NOMO-1 (cell line): ENCODE results near the gene FDPS.
A peak's percentile ranks its signal among the peaks of the same experiment; 100 is the strongest.

Experiments used
- DNase-seq, 2 experiments: peaks; one replicate each; lab custom pipeline; 2025; ENCODE audit not compliant: unreplicated experiment in 2 of 2; lab: John Stamatoyannopoulos, UW

The FDPS gene

GRCh38 chr1:155308493-155309422, at the start of gene FDPS:
Gene FDPS (plus strand): TSS chr1:155308866. CDS start chr1:155309790, 924 bp downstream.
- peak; percentile 97 to 99 for DNase-seq

- DNase-seq = no peak
Measured at GRCh38 chr1:155260276-155260675, 48.4 kb upstream of the FDPS start.

- DNase-seq = peak in 1 of 2 experiments; percentile 36
Measured at GRCh38 chr1:155261493-155261851, 47.2 kb upstream of the FDPS start.

DNA sequence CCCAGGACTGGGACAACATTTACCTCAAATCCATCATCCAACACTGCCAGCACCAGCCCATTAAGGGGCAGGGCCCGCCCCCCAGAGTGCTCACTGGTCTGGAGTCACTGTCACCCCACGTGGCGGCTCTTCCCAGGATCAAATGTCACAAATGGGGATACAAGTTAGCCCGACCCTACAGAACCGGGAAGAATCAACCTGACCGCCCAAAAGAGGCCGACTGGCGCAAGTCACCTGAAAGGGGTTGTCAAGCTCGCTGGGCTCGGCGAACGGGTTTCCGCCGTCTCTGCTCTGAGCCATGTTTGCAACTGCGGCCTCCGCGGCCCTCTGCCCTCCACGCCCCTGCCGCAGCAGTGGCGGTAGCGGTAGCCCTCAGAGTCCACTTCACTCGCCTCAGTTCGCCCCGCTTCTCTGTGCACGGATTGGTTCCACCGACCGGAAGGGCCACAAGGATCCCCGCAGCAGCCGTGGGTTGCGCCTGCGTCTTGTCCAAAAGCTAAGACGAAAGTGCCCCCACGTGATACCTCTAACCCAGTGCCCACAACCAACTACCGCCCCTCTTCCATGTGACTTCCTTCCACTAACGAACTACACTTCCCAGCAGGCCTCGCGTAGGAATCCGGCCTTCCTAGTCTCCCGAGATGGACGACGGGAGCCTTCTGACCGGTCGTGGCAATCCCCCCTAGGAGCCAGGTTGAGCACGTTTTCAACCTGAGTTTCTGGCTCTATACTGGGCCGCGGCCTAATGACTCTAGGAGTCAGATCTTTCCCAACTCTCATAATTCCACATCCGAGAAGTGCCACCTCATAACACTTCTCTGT, 46.6 kb upstream of the FDPS start, which contains the start of gene SCAMP3:
TSS of gene SCAMP3 (minus strand) at position 509 of the 822 bp plus-strand sequence. CDS start at position 300, 209 bp downstream.
- peak; percentile 92 to 96 for DNase-seq

DNA sequence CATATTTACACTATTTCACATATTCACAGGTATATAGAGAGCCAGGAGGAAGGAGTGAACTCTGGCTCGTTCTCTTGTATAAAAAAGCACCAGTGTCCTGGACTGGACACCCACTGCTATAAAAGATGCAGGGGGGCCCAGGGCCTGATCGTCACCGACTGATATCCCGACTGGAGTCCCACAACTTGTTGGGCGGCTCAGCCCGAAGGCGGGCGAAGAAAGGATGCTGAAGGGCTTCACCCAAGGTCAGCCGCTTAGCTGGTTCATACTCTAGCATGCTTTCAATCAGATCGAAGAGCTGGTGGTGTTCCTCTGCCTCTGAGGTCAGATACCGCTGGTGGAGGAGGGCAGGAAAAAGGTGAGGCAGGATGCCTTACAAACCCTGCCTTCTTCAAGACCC, 45.6 kb upstream of the FDPS start:
- DNase-seq = no peak

DNA sequence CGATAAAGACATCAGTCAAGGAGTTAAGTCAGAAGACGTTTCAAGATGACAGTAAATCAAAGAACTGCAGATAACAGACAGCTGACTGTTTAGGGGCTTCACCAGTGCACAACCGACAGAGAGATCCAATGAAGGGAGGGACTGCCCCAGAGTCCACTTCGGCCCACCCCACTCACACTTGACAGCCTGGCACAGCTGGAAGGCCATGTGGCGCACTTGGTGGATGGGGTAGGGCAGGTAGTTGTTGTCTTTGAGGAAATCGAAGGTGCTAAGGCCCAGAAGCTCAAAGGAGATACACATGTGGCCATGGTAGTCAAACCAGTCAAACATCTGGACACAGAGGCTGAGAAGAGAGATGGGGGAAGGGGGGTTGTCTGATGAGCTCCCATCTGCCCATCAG, 42.1 kb upstream of the FDPS start:
- DNase-seq = no peak

- no peak for DNase-seq
Measured at GRCh38 chr1:155267373-155267772, 41.3 kb upstream of the FDPS start.

DNA sequence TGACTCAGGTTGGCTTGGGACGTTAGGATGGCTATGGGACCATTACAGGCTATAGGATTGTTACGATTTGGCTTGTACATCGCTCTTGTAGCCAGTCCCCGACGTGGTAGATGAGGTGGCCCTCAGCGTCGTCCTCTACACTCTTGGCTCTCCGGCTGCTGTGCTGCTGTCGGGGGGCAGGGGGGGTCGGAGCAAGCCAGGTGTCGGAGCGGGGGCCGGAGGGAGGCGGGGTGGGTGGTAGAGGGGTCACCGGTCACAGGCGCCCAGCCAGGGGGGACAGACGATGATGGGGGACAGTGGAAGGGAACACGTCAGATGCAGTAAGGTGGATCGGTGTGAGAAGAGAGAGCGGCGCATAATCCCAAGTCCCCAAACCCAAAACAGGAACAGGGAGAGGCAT, 40.0 kb upstream of the FDPS start:
- DNase-seq = no peak

DNA sequence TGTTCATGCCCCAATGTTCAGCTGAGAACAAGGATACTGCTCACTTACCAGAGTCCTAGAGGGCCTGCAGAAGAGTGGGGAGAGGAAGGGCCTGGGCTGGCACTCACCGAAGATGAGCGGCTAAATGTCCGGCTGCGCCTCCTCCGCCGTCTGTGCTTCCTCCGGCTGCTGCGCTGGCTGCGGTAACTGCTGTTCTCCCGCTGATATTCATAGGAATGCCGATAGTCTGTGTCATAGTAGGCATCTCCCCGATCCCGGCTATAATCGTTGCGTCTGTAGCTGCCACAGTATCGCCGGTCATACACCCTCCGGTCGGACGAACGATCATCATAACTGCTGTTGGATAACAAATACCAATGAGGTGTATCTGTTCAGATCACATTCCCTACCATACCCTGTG, 39.3 kb upstream of the FDPS start:
- no peak for DNase-seq

- peak in 1 of 2 experiments; percentile 75 for DNase-seq
Measured at GRCh38 chr1:155272466-155273342, 36.0 kb upstream of the FDPS start.

DNA sequence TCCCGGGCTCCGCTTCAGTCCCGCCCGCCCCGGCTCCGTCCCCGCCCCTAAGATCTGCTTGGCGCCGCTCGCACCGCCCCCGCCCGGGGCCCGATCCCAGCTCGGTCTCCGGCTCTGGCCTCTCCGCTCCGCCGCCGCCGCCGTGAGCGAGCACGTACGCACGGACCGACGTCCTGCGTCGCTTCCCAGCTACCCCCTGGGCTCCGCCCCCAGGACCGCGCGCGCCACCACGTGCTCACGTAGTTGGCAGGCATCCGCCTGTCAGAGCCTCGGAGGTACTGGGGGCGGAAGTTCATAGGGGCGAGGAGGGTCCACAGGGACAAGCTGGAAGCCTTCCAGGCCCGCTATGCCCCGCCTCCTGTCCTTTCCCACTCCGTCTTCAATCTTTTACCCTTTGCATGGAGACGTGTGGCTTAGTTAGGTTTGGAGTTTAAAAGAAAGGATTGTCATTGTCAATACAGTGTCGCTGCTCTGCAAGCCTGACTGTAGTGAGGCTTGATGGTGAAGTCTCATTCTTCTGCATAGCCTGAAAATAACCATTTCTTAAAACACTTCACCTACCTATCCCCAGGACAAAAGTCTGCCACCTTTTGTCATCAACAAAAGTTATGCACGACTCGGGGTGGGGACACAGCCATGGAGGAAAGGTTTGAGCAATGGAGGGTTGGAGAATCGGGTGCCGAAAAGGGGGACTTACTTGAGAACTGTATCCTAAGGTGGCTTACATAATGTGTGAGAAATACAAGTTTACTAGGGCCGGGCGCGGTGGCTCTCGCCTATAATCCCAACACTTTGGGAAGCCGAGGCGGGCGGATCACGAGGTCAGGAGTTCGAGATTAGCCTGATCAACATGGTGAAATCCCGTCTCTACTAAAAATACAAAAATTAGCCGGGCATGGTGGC, 35.1 kb upstream of the FDPS start, which contains the start of gene CLK2:
TSS of gene CLK2 (minus strand) at position 162 of the 903 bp plus-strand sequence. CDS start 2,527 bp downstream, outside the sequence.
- DNase-seq = peak; percentile 85 to 96

DNA sequence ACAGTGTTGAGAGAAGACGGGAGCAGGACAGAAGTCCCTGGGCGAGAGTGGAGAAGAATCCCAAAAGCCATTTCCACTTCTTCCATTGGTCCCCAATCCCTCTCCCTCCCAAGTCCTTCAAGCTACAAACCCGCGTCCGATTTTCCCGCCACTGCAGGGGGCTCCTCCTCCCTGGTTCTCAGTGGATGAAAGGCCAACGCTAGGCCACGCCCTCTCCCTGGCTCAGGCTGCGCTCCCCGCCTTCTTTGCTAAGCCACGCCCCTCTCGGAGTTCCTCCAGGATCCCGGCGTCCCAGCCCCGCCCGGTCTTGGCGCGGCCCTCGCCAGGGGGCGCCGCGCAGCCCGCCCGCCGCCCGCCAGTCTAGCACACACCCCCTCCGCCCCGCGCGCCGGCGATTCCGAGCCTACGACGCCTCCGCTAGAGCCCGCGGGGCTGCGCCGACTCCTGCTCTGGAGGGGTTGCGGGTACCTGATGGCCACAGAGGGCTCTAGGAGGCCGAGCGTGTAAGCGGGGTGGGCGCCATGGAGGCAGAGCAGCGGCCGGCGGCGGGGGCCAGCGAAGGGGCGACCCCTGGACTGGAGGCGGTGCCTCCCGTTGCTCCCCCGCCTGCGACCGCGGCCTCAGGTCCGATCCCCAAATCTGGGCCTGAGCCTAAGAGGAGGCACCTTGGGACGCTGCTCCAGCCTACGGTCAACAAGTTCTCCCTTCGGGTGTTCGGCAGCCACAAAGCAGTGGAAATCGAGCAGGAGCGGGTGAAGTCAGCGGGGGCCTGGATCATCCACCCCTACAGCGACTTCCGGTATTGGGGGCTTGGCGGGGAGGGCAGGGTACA, 31.4 kb upstream of the FDPS start, which contains the start of gene HCN3:
TSS of gene HCN3 (plus strand) at position 394 of the 832 bp plus-strand sequence. CDS start at position 522, 128 bp downstream.
- DNase-seq = peak; percentile 95 to 96

DNA sequence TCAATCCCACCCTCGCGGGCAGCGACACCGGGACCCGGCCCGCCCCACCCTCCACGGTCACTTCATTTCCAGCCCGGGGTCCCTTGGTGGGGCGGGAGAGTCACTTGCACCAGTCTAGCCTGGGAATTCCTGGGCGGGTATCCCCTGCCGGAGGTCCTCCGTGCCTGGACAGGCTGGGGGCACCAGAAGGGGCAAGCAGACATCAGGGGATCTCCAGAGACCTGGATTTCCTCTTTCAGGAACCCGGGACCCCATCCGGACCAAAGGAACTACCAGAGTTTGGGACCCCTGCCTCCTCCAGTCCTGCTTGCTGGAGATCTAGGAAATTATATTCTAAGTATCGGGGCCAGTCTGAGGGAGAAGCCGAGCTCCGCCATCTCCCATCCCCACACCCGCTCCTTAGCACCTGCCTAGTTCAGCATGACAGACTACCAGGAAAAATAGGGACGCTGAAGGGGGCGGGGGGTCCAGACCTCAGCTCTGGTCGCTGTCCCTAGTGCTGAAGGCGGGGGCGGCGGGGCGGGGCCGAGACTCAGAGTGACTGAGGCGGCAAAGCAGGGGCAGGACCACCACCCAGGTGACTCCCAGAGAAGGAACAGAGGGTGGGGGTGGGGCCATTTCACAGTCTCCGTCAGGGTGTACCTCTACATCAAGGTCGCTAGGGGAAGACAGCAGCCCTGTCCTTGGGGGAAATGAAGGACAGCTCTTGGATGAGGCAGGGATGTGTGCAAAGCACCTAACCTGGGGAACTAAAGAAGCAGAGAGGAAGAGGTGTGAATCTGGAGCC, 30.6 kb upstream of the FDPS start:
- DNase-seq = peak in 1 of 2 experiments; percentile 10

- DNase-seq = no peak
Measured at GRCh38 chr1:155278689-155279160, 29.9 kb upstream of the FDPS start.

GRCh38 chr1:155279268-155279667, 29.4 kb upstream of the FDPS start:
- DNase-seq = no peak

DNA sequence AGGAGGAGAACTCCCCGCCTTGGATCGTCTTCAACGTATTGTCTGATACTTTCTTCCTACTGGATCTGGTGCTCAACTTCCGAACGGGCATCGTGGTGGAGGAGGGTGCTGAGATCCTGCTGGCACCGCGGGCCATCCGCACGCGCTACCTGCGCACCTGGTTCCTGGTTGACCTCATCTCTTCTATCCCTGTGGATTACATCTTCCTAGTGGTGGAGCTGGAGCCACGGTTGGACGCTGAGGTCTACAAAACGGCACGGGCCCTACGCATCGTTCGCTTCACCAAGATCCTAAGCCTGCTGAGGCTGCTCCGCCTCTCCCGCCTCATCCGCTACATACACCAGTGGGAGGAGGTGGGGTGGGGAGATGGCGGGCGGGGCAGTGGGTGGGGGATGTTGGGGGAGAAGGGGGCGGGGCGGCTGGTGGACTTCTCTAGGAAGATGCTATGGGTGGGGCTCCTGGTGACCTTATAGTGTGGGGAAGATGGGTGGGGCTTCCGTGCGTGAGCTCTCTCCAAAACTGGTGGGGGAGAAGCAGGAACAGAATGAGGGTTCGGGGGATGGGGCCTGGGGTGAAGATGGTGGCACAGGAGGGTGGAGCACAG, 26.1 kb upstream of the FDPS start:
- DNase-seq = no peak

GRCh38 chr1:155284476-155284875, 24.2 kb upstream of the FDPS start:
- no peak for DNase-seq
